IPS DF 6.9 (cell line): ENCODE data around the gene PCBP4.
"Not testable (repeated sequence)": the region's sequence is repeated elsewhere in the genome, so short reads cannot be mapped to it uniquely, and the experiment has no call there.

ENCODE experiments used
- DNase-seq: peaks from one replicate; pipeline ENCODE4 v3.0.0-alpha.2; 2013; ENCODE audit warnings: low read depth, low spot score
- H3K27ac ChIP-seq: one replicate; pipeline ENCODE4 v1.5.1; 2013; ENCODE audit warnings: low read length, control low read depth
- H3K27me3 ChIP-seq: 2 replicates; pipeline ENCODE4 v1.6.1; 2013; ENCODE audit warnings: mild to moderate bottlenecking, low read length; ENCODE audit not compliant: control insufficient read depth, insufficient read depth
- H3K36me3 ChIP-seq: 2 replicates; pipeline ENCODE4 v1.6.1; 2013; ENCODE audit warnings: low read length; ENCODE audit not compliant: control insufficient read depth, insufficient read depth
- H3K4me1 ChIP-seq: 2 replicates; pipeline ENCODE4 v1.6.1; 2013; ENCODE audit warnings: low read length; ENCODE audit not compliant: control insufficient read depth, insufficient read depth
- H3K4me3 ChIP-seq: 2 replicates; pipeline ENCODE4 v1.5.1; 2013; ENCODE audit warnings: mild to moderate bottlenecking, low read length
- H3K9me3 ChIP-seq: 2 replicates; pipeline ENCODE4 v1.6.1; 2013; ENCODE audit warnings: low read length, inconsistent platforms; ENCODE audit not compliant: control insufficient read depth, insufficient read depth
- WGBS: extraction: QIAGEN DNeasy Blood & Tissue Kit; methylation state at CpG from one replicate; pipeline ENCODE4 v1.1.7; 2013; ENCODE audit warnings: mixed read lengths, missing lambda C conversion rate; ENCODE audit not compliant: insufficient read length, insufficient coverage; 5-methylcytosine and 5-hydroxymethylcytosine counted together

Gene PCBP4

DNA sequence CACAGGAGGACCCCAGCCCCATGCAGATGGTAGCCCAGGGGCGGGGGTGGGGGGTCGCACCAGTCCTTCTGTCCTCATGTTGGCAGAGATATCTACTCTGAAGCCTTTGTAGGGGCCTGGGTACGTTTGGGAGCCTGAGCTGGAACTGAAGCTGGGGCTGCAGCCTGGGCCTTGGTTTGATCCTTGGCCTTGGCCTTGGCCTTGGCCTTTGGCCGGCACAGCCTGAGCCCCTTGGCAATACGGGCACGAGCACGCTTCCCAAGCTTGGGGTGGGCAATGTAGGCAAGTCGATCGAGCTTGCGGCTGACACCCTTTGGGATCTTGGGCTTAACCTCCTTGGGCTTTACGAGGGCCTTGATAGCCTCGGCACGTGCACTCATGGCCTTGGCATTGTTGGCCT, 26.4 kb upstream of the PCBP4 start:
- H3K4me1 ChIP-seq, H3K4me3 ChIP-seq: not testable (repeated sequence)
- H3K36me3 ChIP-seq: peaks cover 27% of the 10 kb centered on the region

DNA sequence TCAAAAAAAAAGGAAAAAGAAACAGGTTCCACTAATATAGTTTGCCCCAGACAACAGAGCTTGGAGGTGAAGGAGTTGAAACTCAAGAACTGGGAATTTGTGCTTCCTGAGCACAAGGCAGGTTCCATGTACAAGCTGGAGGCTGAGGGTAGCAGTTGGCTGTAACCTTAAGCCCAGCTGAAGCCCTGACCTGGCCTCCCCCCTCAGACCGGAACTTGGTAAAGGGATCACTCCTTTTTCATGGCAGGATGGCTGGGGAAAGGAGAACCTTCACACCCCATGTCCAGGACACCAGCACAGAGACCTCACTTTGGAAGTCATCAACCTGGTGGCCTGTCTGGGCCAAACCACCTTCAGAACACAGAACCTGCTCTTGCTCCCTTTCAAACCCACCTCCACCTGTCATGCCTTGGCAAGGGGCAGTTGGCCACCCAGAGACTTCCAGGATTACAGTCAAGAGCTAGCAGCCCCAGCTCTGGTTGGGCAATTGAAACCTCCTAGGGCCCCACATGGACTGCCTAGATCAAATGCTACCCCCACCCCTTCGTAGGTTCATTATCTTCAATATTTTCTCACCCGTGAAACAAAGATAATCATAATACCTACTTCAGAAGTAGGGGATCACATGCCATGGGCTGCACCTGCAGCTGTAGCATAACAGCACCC, 24.9 kb upstream of the PCBP4 start:
- Histone ChIP-seq H3K27ac (no peak overlapping the region), H3K27me3 (no peaks in the 10 kb centered on the region), H3K4me3 (no peak overlapping the region), H3K36me3 (peaks cover 27% of the 10 kb centered on the region), H3K4me1 (peaks cover 4% of the 10 kb centered on the region), H3K9me3 (no peaks in the 10 kb centered on the region)
- WGBS: no CpG with 5 or more reads among the region's 3 CpGs
- DNase-seq: no peak

More for the DNA sequence above, 26.4 kb upstream of the PCBP4 start:
- no CpG with 5 or more reads among the region's 13 CpGs for WGBS
- not testable (repeated sequence) for DNase-seq, H3K27me3 ChIP-seq, H3K27ac ChIP-seq, H3K9me3 ChIP-seq

- peaks cover 27% of the 10 kb centered on the region for H3K36me3 ChIP-seq
- not testable (repeated sequence) for H3K4me3 ChIP-seq, DNase-seq, H3K4me1 ChIP-seq, H3K27ac ChIP-seq, H3K27me3 ChIP-seq, H3K9me3 ChIP-seq
- no CpG with 5 or more reads among the region's 38 CpGs for whole genome bisulfite sequencing
These were observed 23.3 kb upstream of the PCBP4 start for GRCh38 chr3:51990501-51990971.

GRCh38 chr3:51988286-51989146, 21.3 kb upstream of the PCBP4 start:
- Histone ChIP-seq H3K4me3 (no peak overlapping the region), H3K4me1 (peaks cover 4% of the 10 kb centered on the region), H3K9me3 (no peaks in the 10 kb centered on the region), H3K27me3 (no peaks in the 10 kb centered on the region), H3K27ac (no peak overlapping the region), H3K36me3 (peaks cover 13% of the 10 kb centered on the region)
- no peak for DNase-seq
- WGBS: 100% methylated on average over 1 of the region's 15 CpGs

DNA sequence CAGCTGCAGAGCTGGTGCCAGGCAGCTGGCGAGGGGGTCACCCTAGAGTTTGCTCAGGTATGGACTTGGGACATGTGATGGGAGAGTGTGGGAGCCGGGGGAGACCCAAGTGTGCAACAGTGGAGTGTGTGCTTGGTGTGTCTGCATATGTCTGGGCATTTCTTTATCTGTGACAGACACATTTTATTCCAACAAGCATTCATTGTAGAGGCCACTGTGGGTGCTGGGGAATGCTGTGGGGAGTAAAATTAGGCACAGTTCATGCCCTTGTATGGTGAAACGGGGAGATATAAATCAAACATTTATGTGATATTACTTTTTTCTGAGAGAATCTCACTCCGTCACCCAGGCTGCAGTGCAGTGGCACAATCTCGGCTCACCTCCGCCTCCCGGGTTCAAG, 20.3 kb upstream of the PCBP4 start:
- peaks cover 6% of the 10 kb centered on the region for H3K4me1 ChIP-seq
- H3K27ac ChIP-seq: no peak overlapping the region
- no CpG with 5 or more reads among the region's 7 CpGs for WGBS

GRCh38 chr3:51986010-51986947, 19.0 kb upstream of the PCBP4 start:
- no peak for DNase-seq
- WGBS: no CpG with 5 or more reads among the region's 12 CpGs
- H3K4me3 ChIP-seq: no peak overlapping the region
- no peaks in the 10 kb centered on the region for H3K9me3 ChIP-seq
- no peaks in the 10 kb centered on the region; the same call in 1 of the 2 replicates for H3K36me3 ChIP-seq
- no peak overlapping the region for H3K27ac ChIP-seq
- H3K27me3 ChIP-seq: no peaks in the 10 kb centered on the region
- peaks cover 6% of the 10 kb centered on the region for H3K4me1 ChIP-seq

More for the DNA sequence above, 20.3 kb upstream of the PCBP4 start:
- Histone ChIP-seq H3K36me3 (peaks cover 7% of the 10 kb centered on the region), H3K4me3 (no peak overlapping the region), H3K27me3 (no peaks in the 10 kb centered on the region), H3K9me3 (no peaks in the 10 kb centered on the region)
- no peak for DNase-seq

- DNase-seq: no peak
- H3K27me3 ChIP-seq: no peaks in the 10 kb centered on the region
- H3K36me3 ChIP-seq: no peaks in the 10 kb centered on the region; the same call in 1 of the 2 replicates
- H3K9me3 ChIP-seq: no peaks in the 10 kb centered on the region
- H3K4me1 ChIP-seq: peaks cover 6% of the 10 kb centered on the region
- no peak overlapping the region for H3K4me3 ChIP-seq
- no CpG with 5 or more reads among the region's 6 CpGs for WGBS
- H3K27ac ChIP-seq: no peak overlapping the region
These were observed 17.8 kb upstream of the PCBP4 start for GRCh38 chr3:51985063-51985462.

- H3K27ac ChIP-seq: no peak overlapping the region
- no peak overlapping the region for H3K4me3 ChIP-seq
- H3K27me3 ChIP-seq: no peaks in the 10 kb centered on the region
- no peaks in the 10 kb centered on the region for H3K9me3 ChIP-seq
- H3K4me1 ChIP-seq: peaks cover 6% of the 10 kb centered on the region
- no peak for DNase-seq
- no peaks in the 10 kb centered on the region for H3K36me3 ChIP-seq
These were observed 17.0 kb upstream of the PCBP4 start for GRCh38 chr3:51984269-51984647.

DNA sequence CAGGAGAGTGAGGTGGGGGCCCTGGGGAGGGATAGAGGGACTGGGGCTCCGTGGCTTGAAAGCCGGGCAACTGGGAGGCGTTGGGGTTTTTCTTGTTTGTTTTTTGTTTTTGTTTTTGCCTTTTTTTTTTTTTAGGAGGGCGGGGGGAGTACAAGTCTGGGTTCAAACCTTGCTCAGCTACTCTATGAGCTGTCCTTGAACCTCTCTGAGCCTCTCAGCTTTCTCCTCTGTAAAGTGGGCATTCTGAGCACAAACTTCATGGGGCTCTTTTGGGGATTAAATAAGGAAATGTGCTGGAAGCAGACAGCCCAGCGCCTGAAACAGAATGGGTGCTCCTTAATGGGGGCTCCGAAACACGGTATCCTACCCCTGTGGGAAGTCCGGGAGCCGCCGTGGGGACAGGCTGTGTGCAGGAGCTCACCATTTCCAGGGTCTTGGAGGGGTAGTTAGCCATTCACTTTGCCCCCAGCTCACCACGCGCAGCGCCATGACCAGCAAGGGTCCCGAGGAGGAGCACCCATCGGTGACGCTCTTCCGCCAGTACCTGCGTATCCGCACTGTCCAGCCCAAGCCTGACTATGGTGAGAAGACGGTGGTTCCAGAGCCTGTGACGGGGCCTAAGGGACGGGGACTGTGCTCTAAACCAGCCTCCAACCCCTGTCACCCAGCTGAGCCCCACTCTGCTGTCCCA, 16.5 kb upstream of the PCBP4 start:
- H3K4me3 ChIP-seq: peak overlapping the region; percentile 14; the same call in 1 of the 2 replicates
- H3K4me1 ChIP-seq: peaks cover 6% of the 10 kb centered on the region
- no peaks in the 10 kb centered on the region for H3K36me3 ChIP-seq
- DNase-seq: no peak
- no CpG with 5 or more reads among the region's 22 CpGs for WGBS
- H3K27me3 ChIP-seq: no peaks in the 10 kb centered on the region
- H3K27ac ChIP-seq: no peak overlapping the region
- no peaks in the 10 kb centered on the region for H3K9me3 ChIP-seq
